ENCODE measurements around the gene HMX1. TPM values are rescaled to one million over a fixed set of nuclear protein-coding genes. Genes with fewer than 3 reads are reported as not detected.

Gene HMX1
- total RNA-seq, 4 donors from 2014 or later, result 2.6 TPM; not detected in 3

GRCh38 chr4:8864912-8865680 lies 6.5 kb downstream of the HMX1 start:
- intact Hi-C loops (cut with DNase I), result no loop called here

DNA sequence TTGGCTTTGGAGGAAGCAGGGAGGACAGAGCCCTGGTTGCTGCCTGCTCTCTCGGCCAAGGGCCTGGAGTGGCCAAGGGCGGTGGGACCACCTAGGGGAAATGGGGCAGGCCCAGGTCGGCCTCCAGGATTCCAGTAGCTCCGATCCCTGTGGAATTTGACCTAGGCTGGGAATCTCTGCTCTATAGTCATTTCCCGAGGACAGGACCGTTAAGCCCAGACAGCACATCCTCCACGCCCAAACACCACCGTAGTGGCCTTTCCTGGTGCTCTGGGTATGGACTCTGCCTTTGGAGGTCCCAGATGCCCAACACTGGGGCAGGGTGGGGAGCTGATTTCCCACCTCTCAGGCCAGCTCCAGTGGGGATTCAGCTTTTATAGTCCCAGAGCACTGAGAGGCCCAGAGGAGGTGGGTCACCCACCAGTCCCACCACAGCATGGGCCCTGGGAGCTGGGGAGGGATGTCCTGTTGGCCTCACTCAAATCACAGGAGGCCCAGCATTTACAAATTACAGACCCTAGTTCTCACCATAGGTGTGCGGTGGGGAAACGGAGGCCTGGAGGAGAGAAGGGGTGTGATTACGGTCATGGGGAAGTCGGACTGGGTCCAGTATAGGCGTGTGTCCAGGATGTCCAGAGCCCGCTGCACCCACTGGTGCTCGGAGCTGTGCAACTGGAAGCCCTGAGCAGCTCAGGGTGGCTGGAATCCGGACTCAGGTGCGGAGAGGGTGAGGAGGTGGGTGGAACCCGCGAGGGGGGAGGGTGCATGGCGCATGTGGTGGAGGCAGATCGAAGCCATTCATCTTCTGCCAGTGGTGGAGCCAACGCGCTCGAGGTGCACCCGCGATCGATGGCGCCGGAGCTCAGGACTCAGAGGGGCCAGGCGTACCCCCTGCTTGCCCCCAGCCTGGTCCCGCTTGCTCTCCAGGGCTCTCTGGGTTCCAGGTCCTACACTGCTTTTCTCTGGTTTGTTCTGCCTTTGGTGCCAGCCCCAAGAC lies 7.7 kb downstream of the HMX1 start:
- peaks cover 33% of the 10 kb centered on the region for H3K27me3 ChIP-seq
- no peak overlapping the region for H3K27ac ChIP-seq
- TF ChIP-seq, protein P1, sequence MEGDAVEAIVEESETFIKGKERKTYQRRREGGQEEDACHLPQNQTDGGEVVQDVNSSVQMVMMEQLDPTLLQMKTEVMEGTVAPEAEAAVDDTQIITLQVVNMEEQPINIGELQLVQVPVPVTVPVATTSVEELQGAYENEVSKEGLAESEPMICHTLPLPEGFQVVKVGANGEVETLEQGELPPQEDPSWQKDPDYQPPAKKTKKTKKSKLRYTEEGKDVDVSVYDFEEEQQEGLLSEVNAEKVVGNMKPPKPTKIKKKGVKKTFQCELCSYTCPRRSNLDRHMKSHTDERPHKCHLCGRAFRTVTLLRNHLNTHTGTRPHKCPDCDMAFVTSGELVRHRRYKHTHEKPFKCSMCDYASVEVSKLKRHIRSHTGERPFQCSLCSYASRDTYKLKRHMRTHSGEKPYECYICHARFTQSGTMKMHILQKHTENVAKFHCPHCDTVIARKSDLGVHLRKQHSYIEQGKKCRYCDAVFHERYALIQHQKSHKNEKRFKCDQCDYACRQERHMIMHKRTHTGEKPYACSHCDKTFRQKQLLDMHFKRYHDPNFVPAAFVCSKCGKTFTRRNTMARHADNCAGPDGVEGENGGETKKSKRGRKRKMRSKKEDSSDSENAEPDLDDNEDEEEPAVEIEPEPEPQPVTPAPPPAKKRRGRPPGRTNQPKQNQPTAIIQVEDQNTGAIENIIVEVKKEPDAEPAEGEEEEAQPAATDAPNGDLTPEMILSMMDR (IDR thresholded peaks at IDR 0.05), result no peak
- TF ChIP-seq POLR2A (IDR thresholded peaks at IDR 0.05), result no peak
- intact Hi-C loops (cut with DNase I), result no loop called here
- H3K9me3 ChIP-seq, result no peaks in the 10 kb centered on the region
- no peak overlapping the region for H3K4me3 ChIP-seq (replicated peaks in 1 of 3)
- H3K4me1 ChIP-seq, result peaks cover 3 to 17% of the 10 kb centered on the region in 2 donors
- 11 to 15% methylated on average over 18 to 28 of the region's 31 CpGs for WGBS, 2 donors
- DNase-seq, result no peak
- no peaks in the 10 kb centered on the region for H3K36me3 ChIP-seq

More at GRCh38 chr4:8864912-8865680, 6.5 kb downstream of the HMX1 start:
- no peak for DNase-seq
- no peaks in the 10 kb centered on the region for H3K9me3 ChIP-seq
- H3K27me3 ChIP-seq, result peaks cover 27% of the 10 kb centered on the region
- 15 to 29% methylated on average over 22 to 29 of the region's 32 CpGs for WGBS, 2 donors
- no peak for TF ChIP-seq POLR2A (IDR thresholded peaks at IDR 0.05)
- TF ChIP-seq, protein P1 (IDR thresholded peaks at IDR 0.05), result no peak
- peaks cover 3 to 17% of the 10 kb centered on the region in 2 donors for H3K4me1 ChIP-seq
- H3K27ac ChIP-seq, result no peak overlapping the region
- H3K4me3 ChIP-seq (replicated peaks in 1 of 3), result no peak overlapping the region
- H3K36me3 ChIP-seq, result no peaks in the 10 kb centered on the region

- TF ChIP-seq, protein P1 (IDR thresholded peaks at IDR 0.05), result no peak
- TF ChIP-seq POLR2A (IDR thresholded peaks at IDR 0.05), result no peak
- Histone ChIP-seq H3K27me3 (peaks cover 42% of the 10 kb centered on the region), H3K36me3 (no peaks in the 10 kb centered on the region), H3K27ac (no peak overlapping the region), H3K4me3 (replicated peaks in 1 of 3) (no peak overlapping the region), H3K4me1 (peaks cover 8 to 23% of the 10 kb centered on the region in 2 donors), H3K9me3 (no peaks in the 10 kb centered on the region)
- DNase-seq, result no peak
- intact Hi-C loops (cut with DNase I), result no loop called here
- WGBS, 2 donors, result 2 to 7% methylated on average over 24 to 35 of the region's 41 CpGs
Measured at GRCh38 chr4:8862800-8863685, 8.6 kb downstream of the HMX1 start.

- Histone ChIP-seq H3K36me3 (no peaks in the 10 kb centered on the region), H3K9me3 (no peaks in the 10 kb centered on the region), H3K4me1 (peaks cover 12 to 30% of the 10 kb centered on the region in 2 donors), H3K4me3 (replicated peaks in 1 of 3) (no peak overlapping the region), H3K27me3 (peaks cover 47% of the 10 kb centered on the region), H3K27ac (no peak overlapping the region)
- WGBS, 2 donors, result 5 to 6% methylated on average over 5 of the region's 5 CpGs
- TF ChIP-seq, protein P1 (IDR thresholded peaks at IDR 0.05), result no peak
- no peak for TF ChIP-seq POLR2A (IDR thresholded peaks at IDR 0.05)
- DNase-seq, result no peak
- intact Hi-C loops (cut with DNase I), result no loop called here
Measured at GRCh38 chr4:8862334-8862733, 9.3 kb downstream of the HMX1 start.

Data from thyroid gland (tissue), 4 donors.